ENCODE data around the gene DPYD. TPM values are rescaled to one million over a fixed set of nuclear protein-coding genes. Genes with fewer than 3 reads are reported as not detected.

DPYD gene
- total and polyA plus RNA-seq, 9 of the 15 experiments (the other 6 are each of a cell fraction or from before 2014, with no cell fraction given): 0.03 to 0.25 (median 0.08) TPM; not detected in 2

- TF ChIP-seq GMEB1 (CRISPR knock-in tag; IDR thresholded peaks at IDR 0.05) (no peak), HEY1 (CRISPR knock-in tag; IDR thresholded peaks at IDR 0.05; ENCODE audit: borderline replicate concordance) (no peak), ZC3H4 (CRISPR knock-in tag; IDR thresholded peaks at IDR 0.05; ENCODE audit: borderline replicate concordance) (no peak), ZNF146 (CRISPR knock-in tag; IDR thresholded peaks at IDR 0.05; ENCODE audit: unreplicated experiment) (no peak), PKNOX1 (IDR thresholded peaks at IDR 0.05) (no peak)
Observed at GRCh38 chr1:97123717-97124431, 797.0 kb downstream of the DPYD start (continued).

- Histone ChIP-seq H3K4me2 (ENCODE audit: insufficient read depth, low read length) (no peak overlapping the region), H3K79me2 (ENCODE audit: control insufficient read depth, insufficient read depth, low read length) (no peaks in the 10 kb centered on the region), H3K27me3 (ENCODE audit: control insufficient read depth in 2 of 2, insufficient read depth in 2 of 2, low read length in 2 of 2) (no peaks in the 10 kb centered on the region), H4K20me1 (replicated peaks; ENCODE audit: control insufficient read depth, insufficient read depth, low read length) (no peaks in the 10 kb centered on the region), H3K9me1 (ENCODE audit: control insufficient read depth, insufficient read depth, low read length) (no peaks in the 10 kb centered on the region), H3K4me3 (no peak overlapping the region), H3K27ac (ENCODE audit: extremely low read depth, low read depth, low read length) (no peak overlapping the region), H3K9me3 (replicated peaks; ENCODE audit: control insufficient read depth, insufficient read depth, low read depth, low read length) (no peaks in the 10 kb centered on the region), H3K4me1 (replicated peaks in 1 of 2; ENCODE audit: control insufficient read depth in 2 of 2, insufficient read depth in 2 of 2, low read length in 2 of 2) (no peaks in the 10 kb centered on the region), H2AFZ (ENCODE audit: low read depth, low read length) (no peak overlapping the region), H3K36me3 (ENCODE audit: control insufficient read depth, insufficient read depth, low read length) (no peaks in the 10 kb centered on the region), H3K9ac (ENCODE audit: insufficient read depth in 1 of 2, low read depth in 2 of 2, low read length in 2 of 2) (no peak overlapping the region)
- POLR2A ChIA-PET: no interaction called here
- TF ChIP-seq EZH2 (IDR thresholded peaks at IDR 0.05; ENCODE audit: borderline replicate concordance, low read depth, low read length): no peak
- TF ChIP-seq BRD4 (IDR thresholded peaks at IDR 0.05): no peak
- no peak for TF ChIP-seq MLX (CRISPR knock-in tag; conservative IDR thresholded peaks at IDR 0.05)
- no peak for TF ChIP-seq MAFG (tag; conservative IDR thresholded peaks at IDR 0.05)
- intact Hi-C loops (cut with micrococcal nuclease) (no loop called here), in situ Hi-C loops (cut with MboI) (no loop called here)
- CTCF ChIA-PET (ENCODE audit: low intra/inter-chr PET ratio): no interaction called here
- no peak for DNase-seq (ENCODE audit: extremely low read depth in 1 of 4, low spot score in 3 of 4)
- no TSS peak for BruUV-seq (replicated peaks)
- no peak for FAIRE-seq
- 0% methylated on average over 1 of the region's 1 CpG for WGBS (ENCODE audit: insufficient coverage, low coverage, missing lambda C conversion rate)
- ATAC-seq: no peak
Observed at GRCh38 chr1:97120806-97121205, 800.0 kb downstream of the DPYD start.
